ENCODE data around the gene IGF2. TPM values are rescaled to one million over a fixed set of nuclear protein-coding genes. Genes with fewer than 3 reads are reported as not detected.

Gene IGF2
- total and polyA plus RNA-seq, 2 donors (not counting 1 experiment from before 2014, with no cell fraction given), result not detected

DNA sequence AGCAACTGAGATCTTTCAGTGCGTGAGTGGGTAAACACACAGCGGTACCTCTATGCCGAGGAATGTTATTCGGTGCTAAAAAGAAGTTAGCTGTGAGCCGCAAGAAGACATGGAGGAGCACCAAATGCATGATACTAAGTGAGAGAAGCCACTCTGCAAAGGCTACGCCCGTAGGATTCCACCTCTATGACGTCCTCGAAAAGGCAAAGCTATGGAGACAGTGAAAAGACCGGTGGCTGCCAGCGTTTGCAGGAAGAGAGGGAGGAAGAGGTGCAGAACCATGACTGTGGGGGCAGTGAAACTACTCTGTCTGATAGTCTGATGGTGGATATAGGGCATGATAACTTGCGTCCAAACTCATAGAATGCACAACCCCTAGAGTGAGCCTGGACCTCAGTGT, 28.7 kb downstream of the IGF2 start:
- H3K4me1 ChIP-seq (ENCODE audit: control insufficient read depth in 2 of 2, insufficient read depth in 2 of 2, low read length in 2 of 2), result peaks cover 0 to 3% of the 10 kb centered on the region in 2 donors
- H3K4me1 Mint-ChIP-seq, result peaks cover 5% of the 10 kb centered on the region

GRCh38 chr11:2109541-2110019, 29.6 kb downstream of the IGF2 start:
- no peak overlapping the region for H3K9ac ChIP-seq (ENCODE audit: low read length)
- peaks cover 0 to 3% of the 10 kb centered on the region in 2 donors for H3K4me1 ChIP-seq (ENCODE audit: control insufficient read depth in 2 of 2, insufficient read depth in 2 of 2, low read length in 2 of 2)
- no peak overlapping the region for H3K27ac ChIP-seq (ENCODE audit: low read length in 2 of 2)
- H3K4me3 ChIP-seq (ENCODE audit: control extremely low read depth in 1 of 5, extremely low read depth in 1 of 5, insufficient read depth in 1 of 5, low read depth in 2 of 5, low read length in 4 of 5), result no peak overlapping the region
- no peak for DNase-seq
- H3K4me2 ChIP-seq (replicated peaks; ENCODE audit: low read depth, low read length, poor library complexity, severe bottlenecking), result peak overlapping the region; percentile 28
- H2AFZ ChIP-seq (ENCODE audit: insufficient read depth, low read depth, low read length, poor library complexity, severe bottlenecking), result peak overlapping the region; percentile 28
- peaks cover 0 to 4% (median 0%) of the 10 kb centered on the region in 4 experiments for H3K27me3 ChIP-seq (replicated peaks in 1 of 4; ENCODE audit: control extremely low read depth in 1 of 4, control insufficient read depth in 3 of 4, insufficient read depth in 4 of 4, low read length in 3 of 4)
- ChIA-PET CTCF (interaction anchor here (0.7 kb wide), 1 partner anchor 42 kb away, joined by 3 read pairs; no protein-coding TSS in a partner anchor), POLR2A (interaction anchor here (0.7 kb wide), 1 partner anchor 28 kb away, joined by 4 read pairs; no protein-coding TSS in a partner anchor)
- no peaks in the 10 kb centered on the region for H4K20me1 ChIP-seq (ENCODE audit: control insufficient read depth, insufficient read depth, low read length, poor library complexity, severe bottlenecking)
- peaks cover 5% of the 10 kb centered on the region for H3K4me1 Mint-ChIP-seq
- no peak for ATAC-seq (ENCODE audit: low read depth)
- no peaks in the 10 kb centered on the region for H3K36me3 ChIP-seq (replicated peaks in 1 of 2; ENCODE audit: control extremely low read depth in 1 of 2, control insufficient read depth in 1 of 2, extremely low read depth in 1 of 2, insufficient read depth in 2 of 2, low read length in 1 of 2)
- no peak overlapping the region for H3K4me3 Mint-ChIP-seq
- peaks cover 0 to 4% (median 0%) of the 10 kb centered on the region in 3 donors for H3K9me3 ChIP-seq (ENCODE audit: control extremely low read depth in 1 of 3, control insufficient read depth in 2 of 3, insufficient read depth in 1 of 3, low read length in 2 of 3)
- WGBS (ENCODE audit: insufficient coverage), result 5% methylated on average over 14 of the region's 14 CpGs
- H3K9me3 Mint-ChIP-seq (ENCODE audit: insufficient read depth), result no peaks in the 10 kb centered on the region
- no peak overlapping the region for H3K27ac Mint-ChIP-seq
- H3K27me3 Mint-ChIP-seq, result peaks cover 9% of the 10 kb centered on the region
- no peaks in the 10 kb centered on the region for H3K79me2 ChIP-seq (ENCODE audit: control insufficient read depth, insufficient read depth, low read length)
- intact Hi-C loops (cut with micrococcal nuclease), result no loop called here
- TF ChIP-seq EZH2 (IDR thresholded peaks at IDR 0.05; ENCODE audit: borderline replicate concordance, insufficient read depth, low read depth, low read length, poor library complexity, severe bottlenecking), result no peak
- TF ChIP-seq, protein P1, sequence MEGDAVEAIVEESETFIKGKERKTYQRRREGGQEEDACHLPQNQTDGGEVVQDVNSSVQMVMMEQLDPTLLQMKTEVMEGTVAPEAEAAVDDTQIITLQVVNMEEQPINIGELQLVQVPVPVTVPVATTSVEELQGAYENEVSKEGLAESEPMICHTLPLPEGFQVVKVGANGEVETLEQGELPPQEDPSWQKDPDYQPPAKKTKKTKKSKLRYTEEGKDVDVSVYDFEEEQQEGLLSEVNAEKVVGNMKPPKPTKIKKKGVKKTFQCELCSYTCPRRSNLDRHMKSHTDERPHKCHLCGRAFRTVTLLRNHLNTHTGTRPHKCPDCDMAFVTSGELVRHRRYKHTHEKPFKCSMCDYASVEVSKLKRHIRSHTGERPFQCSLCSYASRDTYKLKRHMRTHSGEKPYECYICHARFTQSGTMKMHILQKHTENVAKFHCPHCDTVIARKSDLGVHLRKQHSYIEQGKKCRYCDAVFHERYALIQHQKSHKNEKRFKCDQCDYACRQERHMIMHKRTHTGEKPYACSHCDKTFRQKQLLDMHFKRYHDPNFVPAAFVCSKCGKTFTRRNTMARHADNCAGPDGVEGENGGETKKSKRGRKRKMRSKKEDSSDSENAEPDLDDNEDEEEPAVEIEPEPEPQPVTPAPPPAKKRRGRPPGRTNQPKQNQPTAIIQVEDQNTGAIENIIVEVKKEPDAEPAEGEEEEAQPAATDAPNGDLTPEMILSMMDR (IDR thresholded peaks at IDR 0.05), result no peak

More for the DNA sequence above, 28.7 kb downstream of the IGF2 start:
- Histone ChIP-seq H3K27me3 (replicated peaks in 1 of 4; ENCODE audit: control extremely low read depth in 1 of 4, control insufficient read depth in 3 of 4, insufficient read depth in 4 of 4, low read length in 3 of 4) (peaks cover 0 to 2% (median 0%) of the 10 kb centered on the region in 4 experiments), H3K79me2 (ENCODE audit: control insufficient read depth, insufficient read depth, low read length) (no peaks in the 10 kb centered on the region), H3K9ac (ENCODE audit: low read length) (no peak overlapping the region), H3K27ac (ENCODE audit: low read length in 2 of 2) (no peak overlapping the region), H3K4me2 (replicated peaks; ENCODE audit: low read depth, low read length, poor library complexity, severe bottlenecking) (no peak overlapping the region), H3K4me3 (ENCODE audit: control extremely low read depth in 1 of 5, extremely low read depth in 1 of 5, insufficient read depth in 1 of 5, low read depth in 2 of 5, low read length in 4 of 5) (no peak overlapping the region), H3K9me3 (ENCODE audit: control extremely low read depth in 1 of 3, control insufficient read depth in 2 of 3, insufficient read depth in 1 of 3, low read length in 2 of 3) (peaks cover 0 to 4% (median 0%) of the 10 kb centered on the region in 3 donors), H4K20me1 (ENCODE audit: control insufficient read depth, insufficient read depth, low read length, poor library complexity, severe bottlenecking) (no peaks in the 10 kb centered on the region), H3K36me3 (replicated peaks in 1 of 2; ENCODE audit: control extremely low read depth in 1 of 2, control insufficient read depth in 1 of 2, extremely low read depth in 1 of 2, insufficient read depth in 2 of 2, low read length in 1 of 2) (no peaks in the 10 kb centered on the region), H2AFZ (ENCODE audit: insufficient read depth, low read depth, low read length, poor library complexity, severe bottlenecking) (no peak overlapping the region)
- WGBS (ENCODE audit: insufficient coverage), result 85% methylated on average over 11 of the region's 12 CpGs
- intact Hi-C loops (cut with micrococcal nuclease), result no loop called here
- ATAC-seq (ENCODE audit: low read depth) (no peak), DNase-seq (no peak)
- Mint-ChIP-seq H3K9me3 (ENCODE audit: insufficient read depth) (no peaks in the 10 kb centered on the region), H3K27ac (no peak overlapping the region), H3K4me3 (no peak overlapping the region), H3K27me3 (peaks cover 9% of the 10 kb centered on the region)
- TF ChIP-seq EZH2 (IDR thresholded peaks at IDR 0.05; ENCODE audit: borderline replicate concordance, insufficient read depth, low read depth, low read length, poor library complexity, severe bottlenecking), result no peak
- TF ChIP-seq, protein P1 (IDR thresholded peaks at IDR 0.05), result no peak
- ChIA-PET POLR2A (no interaction called here), CTCF (no interaction called here)

Measured in B cell (primary cell).